CD4-positive, alpha-beta T cell treated with Interleukin-17A for 1 hour (primary cell): Measurements from ENCODE around the gene TMEM151A.
"Not testable (repeated sequence)": the region's sequence is repeated elsewhere in the genome, so short reads cannot be mapped to it uniquely, and the experiment has no call there.

Experiments
- DNase-seq: peaks from one replicate; pipeline ENCODE4 v3.0.0-alpha.2; 2020

The TMEM151A gene

DNA sequence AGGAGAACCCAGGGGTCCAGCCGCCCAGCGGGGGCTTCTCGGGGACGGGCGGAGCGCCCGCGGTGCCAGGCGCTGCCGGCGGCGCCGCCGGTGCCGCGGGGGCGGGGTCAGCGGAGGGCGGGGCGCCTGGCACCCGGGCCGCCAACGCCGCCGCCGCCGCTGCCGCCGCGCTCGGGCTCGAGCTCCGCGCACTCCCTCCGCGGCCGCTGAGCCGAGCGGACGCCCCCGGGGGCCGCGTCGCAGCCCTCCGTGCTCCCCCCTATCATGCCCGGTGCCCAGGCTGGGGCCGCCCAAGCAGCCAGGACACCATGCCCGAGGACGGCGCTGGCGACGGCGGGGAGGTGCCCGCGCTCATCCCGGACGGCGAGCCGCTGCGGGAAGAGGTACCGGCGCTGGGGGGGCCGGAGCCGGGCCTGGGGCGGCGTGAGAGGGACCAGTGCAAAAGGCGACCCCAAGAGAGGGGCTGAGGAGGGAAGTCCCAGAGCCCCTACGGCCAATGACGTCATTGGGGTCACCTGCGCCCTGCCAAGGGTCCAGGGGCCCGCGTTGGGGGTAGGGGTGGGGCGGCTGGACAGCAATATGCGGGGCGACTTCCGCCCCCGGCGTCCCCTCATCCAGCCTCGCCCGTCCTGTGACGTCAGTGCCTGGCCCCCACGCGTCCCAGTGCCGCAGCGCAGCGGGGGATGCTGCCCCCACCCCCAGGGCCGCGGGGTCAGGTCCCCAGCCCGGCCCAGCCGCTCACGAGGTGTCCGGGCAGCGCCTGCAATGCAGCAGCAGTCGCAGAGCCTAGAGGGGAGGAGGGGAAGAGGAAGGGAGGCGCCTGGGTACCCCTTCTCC, at the start of gene TMEM151A:
Gene TMEM151A, plus strand, starts transcription at position 189 of the 837 bp plus-strand sequence. Its CDS starts 120 bp downstream, at position 309.
- DNase-seq = no peak

DNA sequence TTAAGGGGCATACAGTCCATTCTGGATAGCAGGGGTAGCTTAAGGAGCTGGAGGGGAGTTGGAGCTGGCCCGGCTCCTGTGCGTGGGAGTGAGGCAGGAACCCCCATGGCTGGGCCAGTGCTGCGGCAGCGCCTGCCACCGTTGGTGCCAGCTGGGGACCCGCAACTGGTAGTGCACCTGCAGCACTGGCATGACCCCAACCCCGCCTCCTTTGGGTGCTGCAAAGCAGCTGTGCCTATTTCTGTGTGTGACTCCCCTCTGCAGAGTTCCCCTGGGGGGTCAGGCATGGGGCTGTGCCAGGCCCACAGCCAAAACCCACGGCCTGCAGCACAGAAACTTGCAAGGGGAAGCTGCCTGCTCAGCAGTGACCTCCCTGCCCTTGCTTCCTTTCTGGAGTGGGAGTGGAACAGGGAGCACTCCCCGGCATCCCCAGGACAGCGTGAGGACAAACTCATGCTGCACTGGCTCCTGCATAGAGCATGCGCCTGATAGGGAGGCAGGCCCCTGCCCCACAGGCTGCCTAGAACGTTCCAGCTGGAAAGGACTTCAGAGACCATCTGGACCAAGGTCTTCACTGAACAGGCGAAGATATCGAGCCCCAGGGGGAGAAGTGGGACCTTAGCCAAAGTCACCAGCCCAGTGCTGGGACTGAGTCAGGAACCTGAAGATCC, 49.5 kb upstream of the TMEM151A start:
- DNase-seq = no peak

DNA sequence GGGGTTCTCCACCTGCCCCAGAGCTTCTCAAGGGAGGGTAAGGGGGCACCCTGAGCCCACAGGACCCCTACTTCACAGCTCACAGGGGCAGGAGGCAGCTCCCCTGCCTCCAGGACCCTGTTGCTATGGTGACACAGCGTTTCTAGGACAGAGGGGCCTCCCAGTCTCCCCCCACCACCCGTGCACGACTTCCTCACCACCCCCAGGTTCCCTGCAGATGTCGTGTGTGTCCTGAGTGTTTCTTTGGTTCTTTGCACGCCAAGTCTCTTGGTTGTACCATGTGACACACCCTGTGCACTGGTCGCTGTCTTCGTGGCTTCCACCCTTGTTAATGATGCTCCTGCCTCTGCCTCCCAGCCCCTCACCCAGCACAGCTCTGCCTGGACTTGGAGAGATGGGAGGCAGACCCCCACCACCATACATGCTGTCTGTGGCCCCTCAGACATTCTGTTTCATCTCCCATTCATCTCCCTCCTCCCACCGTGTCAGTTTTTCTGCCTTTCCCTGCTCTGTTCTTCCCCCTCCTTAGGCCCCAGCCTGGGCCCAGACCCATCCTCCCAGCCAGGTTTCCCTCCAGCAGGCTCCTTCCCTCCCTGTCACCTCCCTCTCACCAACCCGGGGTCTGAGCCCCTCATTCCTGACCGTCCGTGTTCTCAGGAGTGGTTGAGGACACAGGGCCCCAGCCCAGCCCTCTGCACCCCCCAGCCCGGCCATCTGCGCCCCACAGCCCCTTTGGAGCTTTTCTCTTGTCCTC, 47.7 kb upstream of the TMEM151A start:
- DNase-seq = no peak

DNA sequence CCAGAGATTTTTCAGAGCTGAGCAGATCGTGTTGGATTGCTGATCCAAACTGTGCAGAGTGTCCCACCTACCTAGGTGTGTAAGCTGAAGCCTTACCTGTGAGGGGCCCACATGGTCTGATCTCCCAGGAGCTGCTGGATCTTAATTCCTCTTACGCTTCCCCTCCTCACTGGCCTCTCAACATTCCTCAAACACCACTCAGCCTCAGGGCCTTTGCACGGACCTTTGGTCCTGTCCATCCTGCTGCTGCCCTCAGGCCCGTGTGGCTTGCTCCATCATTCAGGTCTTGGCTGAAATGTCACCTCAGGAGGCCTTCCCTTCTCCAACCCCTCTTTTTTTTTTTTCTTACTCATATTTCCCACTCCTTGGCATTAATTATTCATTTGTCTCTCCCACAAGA, 44.4 kb upstream of the TMEM151A start:
- no peak for DNase-seq

DNA sequence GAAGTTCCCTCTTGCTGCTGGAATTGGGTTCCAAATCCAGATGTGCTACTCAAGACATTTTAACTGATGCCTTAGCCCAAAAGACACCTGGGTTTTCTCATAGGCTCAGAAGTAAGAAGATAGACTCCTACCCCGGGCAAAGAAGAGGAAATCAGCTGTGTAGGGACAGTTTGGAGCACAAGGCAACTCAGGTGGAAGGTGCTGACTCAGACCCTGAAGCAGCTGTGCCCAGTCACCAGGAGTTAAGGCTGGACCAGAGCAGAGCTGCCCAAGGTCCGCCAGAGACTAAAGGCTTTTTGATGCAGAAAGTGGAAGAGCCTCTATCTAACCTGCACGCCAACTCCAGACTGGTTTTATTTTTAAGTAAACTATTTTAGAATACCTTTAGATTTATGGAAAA, 43.9 kb upstream of the TMEM151A start:
- DNase-seq = no peak

DNA sequence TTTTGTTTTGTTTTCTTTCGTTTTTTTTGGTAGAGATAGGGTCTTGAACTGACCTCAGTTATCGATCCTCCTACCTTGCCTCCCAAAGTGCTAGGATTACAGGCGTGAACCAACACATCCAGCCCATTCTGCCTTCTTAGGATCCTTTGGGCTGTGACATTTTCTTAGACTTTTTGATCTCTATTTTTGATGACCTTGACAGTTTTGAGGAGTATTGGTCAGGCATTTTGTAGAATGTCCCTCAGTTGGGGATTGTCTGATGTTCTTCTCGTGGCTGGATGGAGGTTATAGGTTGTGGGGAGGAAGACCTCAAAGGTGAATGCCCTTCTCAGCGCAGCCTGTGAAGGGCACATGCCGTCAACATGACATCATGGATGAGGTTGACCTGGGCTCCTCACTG, 42.8 kb upstream of the TMEM151A start:
- no peak for DNase-seq

DNA sequence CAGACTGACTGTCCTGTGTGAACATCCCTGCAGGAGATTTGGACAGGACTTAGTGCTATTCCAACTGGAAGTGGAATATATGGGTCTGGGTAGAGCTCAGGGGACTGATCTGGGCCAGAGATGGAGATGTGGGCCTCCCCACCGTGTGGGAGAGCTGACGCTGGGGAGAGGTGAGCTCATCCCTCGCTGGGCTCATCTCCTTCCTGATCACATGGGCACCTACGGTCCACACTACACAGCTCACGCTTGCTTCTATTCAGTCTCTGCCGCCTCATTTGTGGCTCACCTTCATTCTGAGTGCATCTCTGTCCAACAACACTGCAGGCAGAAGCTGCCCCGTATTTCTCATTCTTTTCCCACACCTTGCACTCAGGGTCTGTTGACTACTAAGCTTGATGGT, 39.9 kb upstream of the TMEM151A start:
- no peak for DNase-seq

DNA sequence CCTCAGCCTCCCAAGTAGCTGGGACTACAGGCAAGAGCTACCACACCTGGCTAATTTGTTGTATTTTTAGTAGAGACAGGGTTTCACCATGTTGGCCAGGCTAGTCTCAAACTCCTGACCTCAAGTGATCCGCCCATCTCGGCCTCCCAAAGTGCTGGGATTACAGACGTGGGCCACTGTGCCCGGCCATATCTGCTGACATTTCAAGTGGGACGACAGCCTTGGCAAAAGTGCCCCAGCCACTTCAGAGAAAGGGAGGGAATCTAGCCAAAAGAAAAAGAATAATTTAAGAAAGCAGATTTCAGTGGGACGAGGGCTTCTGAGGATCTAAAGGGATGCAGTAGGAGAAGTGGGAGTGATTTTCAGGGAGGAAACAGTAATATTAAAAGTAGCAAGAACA, 38.6 kb upstream of the TMEM151A start:
- not testable (repeated sequence) for DNase-seq

DNA sequence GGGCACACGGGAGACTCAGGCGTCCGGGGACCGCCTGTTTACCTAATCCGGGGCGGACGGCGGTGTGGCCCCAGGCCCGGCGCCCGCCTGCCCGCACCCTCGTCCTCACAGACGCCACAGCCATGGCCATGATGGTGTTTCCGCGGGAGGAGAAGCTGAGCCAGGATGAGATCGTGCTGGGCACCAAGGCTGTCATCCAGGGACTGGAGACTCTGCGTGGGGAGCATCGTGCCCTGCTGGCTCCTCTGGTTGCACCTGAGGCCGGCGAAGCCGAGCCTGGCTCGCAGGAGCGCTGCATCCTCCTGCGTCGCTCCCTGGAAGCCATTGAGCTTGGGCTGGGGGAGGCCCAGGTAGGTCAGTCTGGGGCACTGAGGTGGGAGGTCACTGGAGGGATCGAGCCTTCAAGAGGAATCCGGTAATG, 33.2 kb upstream of the TMEM151A start:
- no peak for DNase-seq

DNA sequence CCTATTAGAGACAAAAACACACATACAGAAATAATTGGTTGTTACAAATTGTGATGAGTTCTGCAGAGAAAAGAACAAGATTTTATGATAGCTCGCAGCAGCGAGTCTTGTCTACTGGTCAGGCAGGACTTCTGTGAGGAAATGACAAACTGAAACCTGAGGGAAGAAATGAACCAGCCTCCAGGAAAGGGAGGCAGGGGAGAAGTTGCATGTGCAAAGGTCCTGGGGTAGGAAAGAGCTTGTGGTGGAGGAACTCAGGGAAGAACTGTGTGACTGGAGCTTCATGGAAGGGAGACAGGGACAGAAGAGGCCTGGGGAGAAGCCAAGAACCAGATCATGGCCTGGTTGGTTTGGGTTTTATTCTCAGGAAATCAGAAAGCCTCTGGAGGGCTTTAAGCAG, 32.5 kb upstream of the TMEM151A start:
- no peak for DNase-seq

DNA sequence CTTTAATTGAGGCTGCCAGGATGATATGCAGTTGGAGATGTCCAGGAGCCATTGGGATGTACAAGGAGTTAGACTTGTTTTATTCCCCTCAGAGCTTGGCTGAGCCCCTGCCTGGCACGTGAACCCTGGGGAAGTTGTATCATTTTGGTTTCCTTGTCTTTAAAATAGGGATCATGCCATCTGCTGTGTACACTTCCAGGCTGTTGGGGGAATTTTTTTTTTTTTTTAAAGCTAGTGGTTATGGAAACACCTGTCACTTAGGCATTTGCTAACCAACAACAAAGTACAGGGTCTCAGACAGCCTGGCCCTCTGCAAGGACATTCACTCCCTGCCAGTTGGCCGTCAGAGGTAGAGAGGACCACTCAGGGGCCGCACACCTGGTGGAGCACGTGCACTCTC, 31.7 kb upstream of the TMEM151A start:
- no peak for DNase-seq

DNA sequence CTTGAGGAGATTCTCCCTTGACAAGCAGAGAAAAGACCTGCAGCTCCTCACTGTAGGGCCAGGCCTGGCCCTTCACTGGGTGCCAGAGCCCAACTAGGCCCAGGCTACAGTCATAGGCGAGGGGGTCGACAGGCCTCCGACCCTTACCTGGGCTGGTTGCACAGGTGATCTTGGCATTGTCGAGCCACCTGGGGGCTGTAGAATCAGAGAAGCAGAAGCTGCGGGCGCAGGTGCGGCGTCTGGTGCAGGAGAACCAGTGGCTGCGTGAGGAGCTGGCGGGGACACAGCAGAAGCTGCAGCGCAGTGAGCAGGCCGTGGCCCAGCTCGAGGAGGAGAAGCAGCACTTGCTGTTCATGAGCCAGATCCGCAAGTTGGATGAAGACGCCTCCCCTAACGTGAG, 30.1 kb upstream of the TMEM151A start:
- DNase-seq = no peak

DNA sequence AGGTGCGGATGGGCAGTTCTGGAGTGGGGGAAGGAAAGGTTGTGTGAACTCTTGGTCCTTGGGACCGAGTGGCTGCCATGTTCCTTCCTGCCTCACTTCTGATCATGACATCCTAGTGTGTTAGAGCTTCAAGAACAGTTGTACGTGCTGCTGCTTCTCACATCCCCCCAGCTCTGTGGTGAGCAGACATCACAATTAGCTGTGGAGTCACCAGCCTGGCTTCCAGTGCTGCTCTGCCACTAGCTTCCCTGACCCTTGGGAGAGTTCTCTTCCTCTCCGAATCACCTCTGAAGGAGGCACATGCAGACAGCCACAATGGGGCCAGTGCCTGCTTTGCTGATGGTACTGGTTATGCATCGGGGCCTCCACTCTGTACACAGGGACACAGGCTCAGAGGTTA, 29.5 kb upstream of the TMEM151A start:
- no peak for DNase-seq

DNA sequence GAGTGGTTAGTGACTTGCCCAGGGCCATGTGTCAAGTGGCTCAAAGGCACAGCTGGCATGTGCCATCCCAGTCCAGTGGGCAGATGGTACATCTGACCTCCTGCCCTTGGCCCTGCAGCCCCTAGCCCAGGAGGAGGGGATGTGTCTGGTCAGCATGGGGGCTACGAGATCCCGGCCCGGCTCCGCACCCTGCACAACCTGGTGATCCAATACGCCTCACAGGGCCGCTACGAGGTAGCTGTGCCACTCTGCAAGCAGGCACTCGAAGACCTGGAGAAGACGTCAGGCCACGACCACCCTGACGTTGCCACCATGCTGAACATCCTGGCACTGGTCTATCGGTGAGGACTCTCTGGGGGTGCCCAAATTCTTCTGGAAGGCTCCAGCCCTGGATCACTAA, 29.0 kb upstream of the TMEM151A start:
- DNase-seq = no peak

DNA sequence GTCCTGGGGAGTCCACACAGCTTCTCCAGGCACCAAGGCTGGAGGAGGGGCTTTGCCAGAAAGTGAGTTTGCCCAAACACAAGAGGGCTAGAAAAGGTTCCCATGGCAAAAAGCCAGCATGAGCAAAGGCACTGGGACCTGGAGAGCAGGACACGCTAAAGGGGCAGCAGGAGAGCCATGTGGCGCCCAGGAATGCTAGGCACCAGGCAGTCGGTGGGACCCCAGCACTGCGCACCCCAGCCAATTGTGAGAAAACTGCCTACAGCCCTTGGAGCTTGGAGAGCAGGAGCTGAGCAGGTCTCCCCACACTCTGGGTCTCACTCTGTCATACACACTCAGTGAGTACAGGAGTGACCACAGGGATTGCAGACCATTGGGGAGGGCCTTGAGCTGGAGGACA, 28.5 kb upstream of the TMEM151A start:
- no peak for DNase-seq

DNA sequence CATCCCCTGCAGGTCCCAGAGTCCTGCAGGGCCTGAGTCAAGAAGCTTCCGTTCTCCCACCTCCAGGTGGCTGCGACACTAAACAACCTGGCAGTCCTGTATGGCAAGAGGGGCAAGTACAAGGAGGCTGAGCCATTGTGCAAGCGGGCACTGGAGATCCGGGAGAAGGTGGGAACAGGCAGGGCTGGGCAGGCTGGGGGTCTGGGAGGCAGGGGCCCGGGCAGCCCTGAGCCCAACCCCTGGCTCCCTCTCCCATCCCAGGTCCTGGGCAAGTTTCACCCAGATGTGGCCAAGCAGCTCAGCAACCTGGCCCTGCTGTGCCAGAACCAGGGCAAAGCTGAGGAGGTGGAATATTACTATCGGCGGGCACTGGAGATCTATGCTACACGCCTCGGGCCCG, 27.9 kb upstream of the TMEM151A start:
- no peak for DNase-seq

DNA sequence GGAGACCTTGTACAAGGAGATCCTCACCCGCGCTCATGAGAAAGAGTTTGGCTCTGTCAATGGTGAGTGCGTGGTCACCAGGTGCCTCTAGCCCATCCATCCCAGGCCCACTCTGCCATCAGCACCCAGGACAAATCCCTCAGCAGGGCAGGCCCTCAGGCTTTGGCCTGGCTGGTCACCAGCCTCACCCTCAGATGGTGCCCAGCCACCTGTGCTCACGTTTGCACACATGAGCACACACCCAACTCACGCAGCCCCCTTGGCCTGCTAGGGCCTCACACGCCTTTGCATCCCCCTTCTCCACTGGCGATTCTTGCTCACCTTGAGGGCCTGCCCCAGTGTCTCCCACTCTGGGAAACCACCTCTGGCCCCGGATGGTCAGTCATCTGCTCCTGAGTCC, 27.3 kb upstream of the TMEM151A start:
- DNase-seq = no peak

DNA sequence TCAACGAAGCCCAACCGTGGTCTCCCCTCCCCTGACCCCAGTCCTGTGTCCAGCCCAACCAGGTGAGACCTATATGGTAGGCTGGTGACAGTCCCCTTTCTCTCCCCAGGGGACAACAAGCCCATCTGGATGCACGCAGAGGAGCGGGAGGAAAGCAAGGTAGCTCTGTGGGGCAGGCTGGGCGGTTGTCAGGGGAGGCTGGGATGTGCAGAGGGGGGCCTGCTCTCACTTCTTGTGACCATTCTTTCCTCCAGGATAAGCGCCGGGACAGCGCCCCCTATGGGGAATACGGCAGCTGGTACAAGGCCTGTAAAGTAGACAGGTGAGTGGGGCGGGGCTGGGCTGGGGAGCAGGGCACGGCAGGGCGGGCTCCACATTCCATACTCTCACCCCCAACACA, 26.8 kb upstream of the TMEM151A start:
- DNase-seq = peak; percentile 50

DNA sequence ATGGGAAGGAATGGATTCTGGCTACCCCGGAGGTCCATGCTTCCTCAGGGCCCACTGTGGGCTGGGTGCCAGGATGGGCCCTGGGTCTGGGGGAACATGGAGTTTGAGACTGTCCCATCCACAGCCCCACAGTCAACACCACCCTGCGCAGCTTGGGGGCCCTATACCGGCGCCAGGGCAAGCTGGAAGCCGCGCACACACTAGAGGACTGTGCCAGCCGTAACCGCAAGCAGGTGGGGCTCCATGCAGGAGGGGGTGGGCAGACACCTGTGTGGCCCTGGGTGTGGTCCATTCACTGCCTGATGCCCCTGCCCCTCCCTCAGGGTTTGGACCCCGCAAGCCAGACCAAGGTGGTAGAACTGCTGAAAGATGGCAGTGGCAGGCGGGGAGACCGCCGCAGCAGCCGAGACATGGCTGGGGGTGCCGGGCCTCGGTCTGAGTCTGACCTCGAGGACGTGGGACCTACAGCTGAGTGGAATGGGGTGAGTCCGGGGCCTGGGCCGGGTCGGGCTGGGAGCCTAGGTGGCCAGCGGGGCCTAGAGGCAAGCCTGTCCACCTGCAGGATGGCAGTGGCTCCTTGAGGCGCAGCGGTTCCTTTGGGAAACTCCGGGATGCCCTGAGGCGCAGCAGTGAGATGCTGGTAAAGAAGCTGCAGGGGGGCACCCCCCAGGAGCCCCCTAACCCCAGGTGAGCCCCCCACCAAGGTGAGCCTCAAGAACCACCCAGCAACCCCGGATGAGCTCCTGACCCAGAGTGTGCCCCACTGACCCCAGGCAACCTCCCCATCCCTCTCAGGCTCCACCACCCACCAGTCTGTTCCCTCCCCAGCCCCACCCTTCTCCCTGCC, 25.9 kb upstream of the TMEM151A start:
- no peak for DNase-seq

DNA sequence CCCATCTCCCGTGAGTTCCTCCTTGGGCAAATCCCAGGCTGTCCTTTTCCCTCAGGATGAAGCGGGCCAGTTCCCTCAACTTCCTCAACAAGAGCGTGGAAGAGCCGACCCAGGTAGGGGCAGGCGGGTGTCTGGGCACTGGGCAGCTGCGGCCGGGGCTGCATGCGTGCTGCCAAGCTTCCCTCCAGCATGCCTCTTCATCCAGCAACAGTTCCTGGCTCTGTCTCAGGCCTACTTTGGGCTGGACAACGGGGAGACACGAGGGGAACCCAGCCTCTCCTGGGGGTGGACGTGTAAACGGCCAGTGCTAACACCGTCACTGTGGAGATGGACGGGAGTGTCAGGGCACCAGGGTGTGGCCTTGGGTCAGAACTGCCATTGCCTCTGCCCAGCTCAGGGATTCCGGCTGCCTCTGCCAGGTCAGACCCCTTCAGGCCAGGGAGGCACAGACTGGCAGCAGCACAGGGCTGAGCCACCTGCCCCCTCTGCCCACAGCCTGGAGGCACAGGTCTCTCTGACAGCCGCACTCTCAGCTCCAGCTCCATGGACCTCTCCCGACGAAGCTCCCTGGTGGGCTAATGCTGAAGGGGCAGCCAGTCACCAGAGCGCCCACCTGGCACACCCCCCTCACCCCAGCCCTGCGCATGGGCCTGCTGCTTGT, 25.2 kb upstream of the TMEM151A start:
- no peak for DNase-seq

DNA sequence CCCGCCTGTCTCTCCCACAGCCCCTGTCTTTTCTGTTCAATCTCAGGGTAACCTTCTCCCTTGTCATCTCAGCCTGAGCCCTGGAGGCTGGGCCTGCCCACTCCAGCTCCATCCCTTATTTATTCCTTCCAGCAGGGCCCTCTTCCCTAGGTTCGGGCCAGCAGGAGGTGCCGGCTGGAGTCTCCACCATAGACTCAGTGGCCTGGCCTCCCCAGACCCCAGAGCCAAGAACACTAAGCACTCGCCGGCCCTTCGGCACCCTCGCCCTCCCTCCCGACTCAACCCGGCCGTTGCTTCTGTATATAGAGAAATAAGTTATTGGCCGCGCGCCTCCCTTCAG, 24.7 kb upstream of the TMEM151A start:
- no peak for DNase-seq
